Measurements from ENCODE around the gene CD2BP2. TPM values are rescaled to one million over a fixed set of nuclear protein-coding genes. Genes with fewer than 3 reads are reported as not detected.

CD2BP2 gene
- total and polyA plus RNA-seq, 5 donors = 31.8 to 50.9 (median 43.7) TPM

DNA sequence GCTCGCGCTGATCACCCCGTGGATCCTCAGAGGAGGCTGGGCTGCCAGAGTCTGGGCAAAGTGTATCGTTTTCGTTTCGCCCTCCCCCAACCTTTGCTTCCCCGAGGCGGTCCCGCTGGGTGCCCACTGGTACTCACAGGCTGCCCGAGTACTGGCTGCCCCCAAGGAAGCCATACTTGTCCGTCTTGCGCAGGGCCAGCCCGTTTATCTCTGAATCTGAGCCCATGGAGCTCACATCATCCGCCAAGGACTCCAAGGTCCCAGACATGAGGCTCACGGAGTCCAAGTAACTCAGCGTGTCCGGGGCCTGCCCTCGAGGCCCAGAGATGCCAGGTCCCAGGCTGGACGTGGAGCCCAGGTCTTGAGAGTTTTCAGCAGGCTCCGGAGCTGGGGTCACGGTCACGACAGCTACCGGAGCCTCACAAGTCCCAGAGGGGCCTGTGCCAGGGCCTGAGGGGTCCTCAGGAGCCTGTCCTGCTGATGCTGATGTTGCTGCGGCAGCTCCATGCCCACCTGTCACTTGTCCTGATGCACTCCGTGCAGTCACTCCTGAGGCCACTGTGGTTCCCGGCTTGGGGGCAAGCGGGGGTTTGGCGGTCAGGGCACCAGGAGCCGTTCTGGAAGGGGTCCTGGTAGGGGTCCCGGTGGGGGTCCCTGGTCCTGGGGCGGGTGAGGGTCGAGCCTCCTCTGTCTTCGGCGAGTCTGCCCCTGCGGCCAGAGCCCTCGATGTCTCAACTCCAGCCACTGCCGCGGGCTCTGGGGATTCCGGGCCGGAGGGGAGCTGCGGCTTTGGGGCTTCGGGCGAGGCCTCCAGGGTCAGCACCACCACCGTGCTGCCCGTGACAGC is 14.2 kb upstream of the CD2BP2 start:
- no peak for ATAC-seq
- WGBS = under 1% methylated on average over 45 of the region's 45 CpGs
- Histone ChIP-seq H3K27ac (ENCODE audit: low read length) (peak overlapping the region; percentile 53), H3K4me3 (ENCODE audit: low read length) (peak overlapping the region; percentile 98), H3K4me1 (ENCODE audit: control insufficient read depth, insufficient read depth, low read length) (peaks cover 10% of the 10 kb centered on the region), H3K27me3 (ENCODE audit: control insufficient read depth, insufficient read depth) (no peaks in the 10 kb centered on the region), H3K9me3 (ENCODE audit: control insufficient read depth, low read length) (no peaks in the 10 kb centered on the region)
- intact Hi-C loops (cut with DNase I) = no loop called here
- peak in 2 of 3 donors; percentile 68 to 73 for DNase-seq

DNA sequence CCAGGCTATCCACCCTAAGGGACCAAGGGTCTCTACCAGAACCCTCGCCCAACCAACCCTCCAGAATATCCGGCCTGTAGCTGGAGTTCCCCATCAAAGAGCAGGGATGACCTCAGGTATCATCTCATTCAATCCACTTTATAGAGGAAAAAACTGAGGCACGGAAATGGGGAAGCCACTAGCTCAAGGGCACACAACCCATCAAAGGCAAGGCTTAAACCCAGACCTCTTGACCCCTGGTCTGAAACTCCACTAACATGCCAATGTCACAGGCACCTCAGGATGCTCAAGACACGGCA is 13.6 kb upstream of the CD2BP2 start:
- 6% methylated on average over 4 of the region's 4 CpGs for WGBS
- ATAC-seq (no peak), DNase-seq (no peak)
- H3K4me3 ChIP-seq (ENCODE audit: low read length) = peak overlapping the region; percentile 98
- no peaks in the 10 kb centered on the region for H3K9me3 ChIP-seq (ENCODE audit: control insufficient read depth, low read length)
- peaks cover 10% of the 10 kb centered on the region for H3K4me1 ChIP-seq (ENCODE audit: control insufficient read depth, insufficient read depth, low read length)
- no peaks in the 10 kb centered on the region for H3K27me3 ChIP-seq (ENCODE audit: control insufficient read depth, insufficient read depth)
- intact Hi-C loops (cut with DNase I) = no loop called here
- H3K27ac ChIP-seq (ENCODE audit: low read length) = peak overlapping the region; percentile 53

GRCh38 chr16:30368122-30368791 is 13.1 kb upstream of the CD2BP2 start:
- Histone ChIP-seq H3K27ac (ENCODE audit: low read length) (peak overlapping the region; percentile 53), H3K9me3 (ENCODE audit: control insufficient read depth, low read length) (no peaks in the 10 kb centered on the region), H3K4me3 (ENCODE audit: low read length) (peak overlapping the region; percentile 98), H3K27me3 (ENCODE audit: control insufficient read depth, insufficient read depth) (no peaks in the 10 kb centered on the region), H3K4me1 (ENCODE audit: control insufficient read depth, insufficient read depth, low read length) (peaks cover 10% of the 10 kb centered on the region)
- 2% methylated on average over 8 of the region's 8 CpGs for WGBS
- intact Hi-C loops (cut with DNase I) = no loop called here
- DNase-seq (peak; percentile 45 to 61 (median 53)), ATAC-seq (no peak)

GRCh38 chr16:30367349-30368009 is 12.4 kb upstream of the CD2BP2 start:
- DNase-seq (peak in 1 of 3 donors; percentile 29), ATAC-seq (no peak)
- WGBS = 63% methylated on average over 10 of the region's 10 CpGs
- H3K4me1 ChIP-seq (ENCODE audit: control insufficient read depth, insufficient read depth, low read length) = peaks cover 10% of the 10 kb centered on the region
- H3K9me3 ChIP-seq (ENCODE audit: control insufficient read depth, low read length) = no peaks in the 10 kb centered on the region
- no peaks in the 10 kb centered on the region for H3K27me3 ChIP-seq (ENCODE audit: control insufficient read depth, insufficient read depth)
- peak overlapping the region; percentile 21 for H3K27ac ChIP-seq (ENCODE audit: low read length)
- intact Hi-C loops (cut with DNase I) = no loop called here
- peak overlapping the region; percentile 98 for H3K4me3 ChIP-seq (ENCODE audit: low read length)

DNA sequence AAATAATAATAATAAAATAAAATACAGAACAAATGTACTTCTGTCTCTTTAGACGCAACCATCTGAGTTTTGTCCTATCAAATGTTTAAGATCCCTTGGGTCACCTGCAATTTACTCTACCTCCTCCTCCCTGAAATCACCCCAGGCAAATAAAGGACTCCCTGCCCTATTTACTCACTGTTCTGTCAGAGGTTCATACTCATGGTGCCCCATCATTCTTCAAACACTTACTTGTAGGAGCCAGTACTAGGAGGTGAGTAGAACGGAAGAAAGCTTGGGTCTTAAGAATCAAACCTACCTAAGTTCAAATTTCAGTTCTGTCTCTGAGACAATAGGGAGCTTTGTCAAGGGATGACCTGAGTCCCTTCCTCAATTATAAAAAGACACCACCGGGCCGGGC is 11.4 kb upstream of the CD2BP2 start:
- H3K27me3 ChIP-seq (ENCODE audit: control insufficient read depth, insufficient read depth) = no peaks in the 10 kb centered on the region
- no peak overlapping the region for H3K27ac ChIP-seq (ENCODE audit: low read length)
- 76% methylated on average over 4 of the region's 4 CpGs for WGBS
- intact Hi-C loops (cut with DNase I) = no loop called here
- H3K4me3 ChIP-seq (ENCODE audit: low read length) = no peak overlapping the region
- peaks cover 10% of the 10 kb centered on the region for H3K4me1 ChIP-seq (ENCODE audit: control insufficient read depth, insufficient read depth, low read length)
- no peaks in the 10 kb centered on the region for H3K9me3 ChIP-seq (ENCODE audit: control insufficient read depth, low read length)
- no peak for ATAC-seq
- DNase-seq = no peak

GRCh38 chr16:30365200-30365599 is 10.1 kb upstream of the CD2BP2 start:
- Histone ChIP-seq H3K4me3 (ENCODE audit: low read length) (no peak overlapping the region), H3K27me3 (ENCODE audit: control insufficient read depth, insufficient read depth) (no peaks in the 10 kb centered on the region), H3K4me1 (ENCODE audit: control insufficient read depth, insufficient read depth, low read length) (peaks cover 6% of the 10 kb centered on the region), H3K9me3 (ENCODE audit: control insufficient read depth, low read length) (no peaks in the 10 kb centered on the region), H3K27ac (ENCODE audit: low read length) (no peak overlapping the region)
- ATAC-seq (no peak), DNase-seq (peak in 1 of 3 donors; percentile 41)
- intact Hi-C loops (cut with DNase I) = no loop called here
- 69% methylated on average over 10 of the region's 10 CpGs for WGBS

- no peak overlapping the region for H3K27ac ChIP-seq (ENCODE audit: low read length)
- no peaks in the 10 kb centered on the region for H3K27me3 ChIP-seq (ENCODE audit: control insufficient read depth, insufficient read depth)
- ATAC-seq = no peak
- WGBS = 93% methylated on average over 7 of the region's 7 CpGs
- H3K4me1 ChIP-seq (ENCODE audit: control insufficient read depth, insufficient read depth, low read length) = no peaks in the 10 kb centered on the region
- no peak overlapping the region for H3K4me3 ChIP-seq (ENCODE audit: low read length)
- DNase-seq = peak in 1 of 3 donors; percentile 6
- no peaks in the 10 kb centered on the region for H3K9me3 ChIP-seq (ENCODE audit: control insufficient read depth, low read length)
- intact Hi-C loops (cut with DNase I) = no loop called here
Measured at GRCh38 chr16:30361180-30361579, 6.1 kb upstream of the CD2BP2 start.

DNA sequence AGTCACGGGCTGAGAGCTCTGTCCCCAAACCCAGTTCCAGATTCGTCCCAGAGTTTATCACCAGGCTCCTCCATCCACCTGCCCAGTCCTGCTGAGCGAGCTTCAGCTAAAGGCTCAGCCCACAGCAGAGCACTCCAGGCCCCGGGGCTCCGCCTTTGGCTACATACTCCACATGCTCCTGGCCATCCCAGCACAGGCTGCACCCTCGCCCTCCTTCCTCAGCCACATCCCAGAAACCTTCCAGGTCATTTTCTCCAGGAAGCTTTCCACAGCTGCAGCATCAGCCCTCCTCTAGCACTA is 4.7 kb upstream of the CD2BP2 start:
- ATAC-seq = no peak
- Histone ChIP-seq H3K4me3 (ENCODE audit: low read length) (no peak overlapping the region), H3K27me3 (ENCODE audit: control insufficient read depth, insufficient read depth) (no peaks in the 10 kb centered on the region), H3K27ac (ENCODE audit: low read length) (no peak overlapping the region), H3K4me1 (ENCODE audit: control insufficient read depth, insufficient read depth, low read length) (peaks cover 2% of the 10 kb centered on the region), H3K9me3 (ENCODE audit: control insufficient read depth, low read length) (no peaks in the 10 kb centered on the region)
- intact Hi-C loops (cut with DNase I) = loop anchor here in 1 of 4 donors (10.0 kb wide), 1 partner anchor 45 kb away; the partner anchor contains the start of gene ZNF771
- DNase-seq = peak in 2 of 3 donors; percentile 30 to 42
- 84% methylated on average over 6 of the region's 6 CpGs for WGBS

- Histone ChIP-seq H3K9me3 (ENCODE audit: control insufficient read depth, low read length) (no peaks in the 10 kb centered on the region), H3K4me3 (ENCODE audit: low read length) (no peak overlapping the region), H3K4me1 (ENCODE audit: control insufficient read depth, insufficient read depth, low read length) (peaks cover 2% of the 10 kb centered on the region), H3K27ac (ENCODE audit: low read length) (no peak overlapping the region), H3K27me3 (ENCODE audit: control insufficient read depth, insufficient read depth) (no peaks in the 10 kb centered on the region)
- no peak for ATAC-seq
- WGBS = 87% methylated on average over 28 of the region's 28 CpGs
- DNase-seq = peak in 2 of 3 donors; percentile 41
- intact Hi-C loops (cut with DNase I) = loop anchor here in 1 of 4 donors (10.0 kb wide), 1 partner anchor 46 kb away; the partner anchor contains the start of gene ZNF771
Measured at GRCh38 chr16:30358990-30359870, 4.1 kb upstream of the CD2BP2 start.

- Histone ChIP-seq H3K27ac (ENCODE audit: low read length) (no peak overlapping the region), H3K27me3 (ENCODE audit: control insufficient read depth, insufficient read depth) (no peaks in the 10 kb centered on the region)
- intact Hi-C loops (cut with DNase I) = loop anchor here in 1 of 4 donors (10.0 kb wide), 1 partner anchor 46 kb away; the partner anchor contains the start of gene ZNF771
Measured at GRCh38 chr16:30358577-30358936, 3.4 kb upstream of the CD2BP2 start.

More at GRCh38 chr16:30358577-30358936, 3.4 kb upstream of the CD2BP2 start:
- DNase-seq (peak in 1 of 3 donors; percentile 2), ATAC-seq (no peak)
- no peaks in the 10 kb centered on the region for H3K9me3 ChIP-seq (ENCODE audit: control insufficient read depth, low read length)
- WGBS = 94% methylated on average over 9 of the region's 9 CpGs
- peaks cover 2% of the 10 kb centered on the region for H3K4me1 ChIP-seq (ENCODE audit: control insufficient read depth, insufficient read depth, low read length)
- H3K4me3 ChIP-seq (ENCODE audit: low read length) = no peak overlapping the region

Measured in right cardiac atrium (tissue), 5 donors.